OCI-LY3 (cell line): ENCODE data around the gene KIDINS220.
"Not testable (repeated sequence)": the region's sequence is repeated elsewhere in the genome, so short reads cannot be mapped to it uniquely, and the experiment has no call there.

Source experiments
- H2AFZ ChIP-seq: fragments of 200-600, 300-600 bp; shearing (Covaris generic); 2 replicates; pipeline ENCODE4 v1.6.0; 2014; ENCODE audit warnings: antibody characterized with exemption, low read depth, low read length
- H3K27ac ChIP-seq: fragments of 200-600, 300-600 bp; sonication (generic); 2 replicates; pipeline ENCODE4 v1.5.1; 2014; ENCODE audit warnings: mild to moderate bottlenecking, low read length, moderate library complexity, mixed read lengths
- H3K27me3 ChIP-seq: fragments of 200-600, 300-600 bp; sonication (generic); 2 replicates; pipeline ENCODE4 v1.6.1; 2014; ENCODE audit warnings: low read depth, low read length, mixed read lengths
- H3K36me3 ChIP-seq: fragments of 200-600, 300-600 bp; sonication (generic); replicated peaks from 2 replicates; pipeline ENCODE3; 2014; ENCODE audit warnings: low read depth, low read length, mixed read lengths
- H3K4me1 ChIP-seq: fragments of 300-600, 200-600 bp; sonication (generic); 2 replicates; pipeline ENCODE4 v1.6.1; 2014; ENCODE audit warnings: low read length, mixed read lengths
- H3K4me2 ChIP-seq: fragments of 200-600, 300-600 bp; sonication (generic); 2 replicates; pipeline ENCODE4 v1.6.1; 2014; ENCODE audit warnings: low read length, mixed read lengths
- H3K4me3 ChIP-seq: fragments of 300-600, 200-600 bp; sonication (generic); 2 replicates; pipeline ENCODE4 v1.5.1; 2014; ENCODE audit warnings: antibody characterized with exemption, mild to moderate bottlenecking, low read length, moderate library complexity
- H3K79me2 ChIP-seq: fragments of 300-600, 200-600 bp; shearing (Covaris generic); 2 replicates; pipeline ENCODE4 v1.6.1; 2014; ENCODE audit warnings: mild to moderate bottlenecking, low read length, mixed read lengths
- H3K9ac ChIP-seq: fragments of 300-600, 200-600 bp; shearing (Covaris generic); 2 replicates; pipeline ENCODE4 v1.6.0; 2014; ENCODE audit warnings: mild to moderate bottlenecking, low read length, moderate library complexity
- H3K9me3 ChIP-seq: fragments of 200-600, 300-600 bp; shearing (Covaris generic); 2 replicates; pipeline ENCODE4 v1.6.1; 2014; ENCODE audit warnings: low read length, mixed read lengths; ENCODE audit not compliant: insufficient read depth
- H4K20me1 ChIP-seq: fragments of 200-600, 300-600 bp; sonication (generic); 2 replicates; pipeline ENCODE4 v1.6.1; 2016; ENCODE audit warnings: low read length, mixed read lengths; ENCODE audit not compliant: insufficient read depth
- CTCF ChIP-seq: fragments of 200-600, 300-600 bp; sonication (generic); IDR thresholded peaks from 2 replicates; pipeline ENCODE4 v1.5.1; 2014; ENCODE audit warnings: antibody characterized with exemption, low read length, low read depth
- EZH2phosphoT487 ChIP-seq: fragments of 200-600 bp; shearing (Covaris generic); IDR thresholded peaks from 2 replicates; pipeline ENCODE4 v1.6.1; 2018; ENCODE audit warnings: antibody characterized with exemption, mixed run types, low read depth

Gene KIDINS220

DNA sequence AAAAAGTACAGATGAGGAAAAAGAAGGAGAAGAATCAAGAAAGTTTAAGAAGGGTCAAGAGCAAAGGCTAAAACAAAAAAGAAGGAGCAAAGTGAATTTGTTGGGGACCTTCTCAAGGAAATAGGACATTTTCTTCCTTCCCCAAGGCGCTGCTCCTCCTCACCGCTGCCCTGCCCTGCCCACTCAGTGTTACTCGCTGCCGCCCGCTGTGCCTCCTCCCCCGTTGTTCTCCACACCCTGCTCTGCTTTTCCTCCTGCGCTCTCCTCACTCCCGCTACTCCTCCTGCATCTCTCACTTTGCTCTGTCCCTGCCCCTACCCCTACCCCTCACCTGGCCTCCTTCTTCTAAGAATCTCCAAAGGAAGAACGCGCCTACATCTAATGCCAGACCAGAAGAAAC is 104.8 kb downstream of the KIDINS220 start:
- no peak for TF ChIP-seq EZH2phosphoT487
- no peak for TF ChIP-seq CTCF
- Histone ChIP-seq H3K27me3 (no peaks in the 10 kb centered on the region), H3K4me1 (peaks cover 7% of the 10 kb centered on the region; the same call in 1 of the 2 replicates), H3K27ac (no peak overlapping the region), H3K4me2 (no peak overlapping the region), H3K9ac (no peak overlapping the region), H2AFZ (no peak overlapping the region), H4K20me1 (no peaks in the 10 kb centered on the region), H3K4me3 (no peak overlapping the region), H3K9me3 (no peaks in the 10 kb centered on the region), H3K36me3 (peaks cover 8% of the 10 kb centered on the region), H3K79me2 (no peaks in the 10 kb centered on the region)

GRCh38 chr2:8729939-8730338 is 107.5 kb downstream of the KIDINS220 start:
- no peaks in the 10 kb centered on the region for H3K79me2 ChIP-seq
- no peak overlapping the region for H3K4me2 ChIP-seq
- H4K20me1 ChIP-seq: no peaks in the 10 kb centered on the region
- no peaks in the 10 kb centered on the region for H3K4me1 ChIP-seq
- no peaks in the 10 kb centered on the region for H3K9me3 ChIP-seq
- TF ChIP-seq CTCF: no peak
- TF ChIP-seq EZH2phosphoT487: no peak
- H3K36me3 ChIP-seq: peaks cover 8% of the 10 kb centered on the region
- H3K27me3 ChIP-seq: no peaks in the 10 kb centered on the region
- no peak overlapping the region for H2AFZ ChIP-seq
- no peak overlapping the region for H3K9ac ChIP-seq
- no peak overlapping the region for H3K27ac ChIP-seq
- no peak overlapping the region for H3K4me3 ChIP-seq

- H2AFZ ChIP-seq, H3K4me2 ChIP-seq, H3K9ac ChIP-seq, H3K27ac ChIP-seq, H3K9me3 ChIP-seq, H4K20me1 ChIP-seq, H3K4me1 ChIP-seq, H3K27me3 ChIP-seq, H3K4me3 ChIP-seq, H3K36me3 ChIP-seq, H3K79me2 ChIP-seq: not testable (repeated sequence)
Measured at GRCh38 chr2:8729101-8729500, 108.3 kb downstream of the KIDINS220 start.

GRCh38 chr2:8728305-8729015 is 109.0 kb downstream of the KIDINS220 start:
- no peaks in the 10 kb centered on the region for H3K9me3 ChIP-seq
- no peaks in the 10 kb centered on the region for H3K4me1 ChIP-seq
- no peaks in the 10 kb centered on the region for H3K79me2 ChIP-seq
- H2AFZ ChIP-seq: no peak overlapping the region
- H3K9ac ChIP-seq: no peak overlapping the region
- no peak overlapping the region for H3K4me2 ChIP-seq
- H3K4me3 ChIP-seq: no peak overlapping the region
- no peak for TF ChIP-seq CTCF
- H3K27ac ChIP-seq: no peak overlapping the region
- H3K36me3 ChIP-seq: peaks cover 8% of the 10 kb centered on the region
- H4K20me1 ChIP-seq: no peaks in the 10 kb centered on the region
- no peaks in the 10 kb centered on the region for H3K27me3 ChIP-seq
